ENCODE results near the gene TMEM150A.
A peak's percentile ranks its signal among the peaks of the same experiment; 100 is the strongest.

TMEM150A gene

GRCh38 chr2:85585781-85586105 is 16.8 kb downstream of the TMEM150A start:
- TF ChIP-seq FOXP2 (optimal IDR thresholded peaks at IDR 0.05; ENCODE audit: borderline replicate concordance, extremely low read depth, extremely low read length, insufficient read depth) (no peak), TAF1 (IDR thresholded peaks at IDR 0.05; ENCODE audit: borderline replicate concordance, insufficient read depth, low read length) (no peak), REST (IDR thresholded peaks at IDR 0.05; ENCODE audit: insufficient read depth in 1 of 2, low read depth in 2 of 2, low read length in 2 of 2) (no peak), SIN3A (IDR thresholded peaks at IDR 0.05; ENCODE audit: borderline replicate concordance, insufficient read depth, low read length) (no peak), POLR2AphosphoS5 (IDR thresholded peaks at IDR 0.05; ENCODE audit: low read depth, low read length) (no peak)

GRCh38 chr2:85584857-85585780 is 17.4 kb downstream of the TMEM150A start:
- TF ChIP-seq TAF1 (IDR thresholded peaks at IDR 0.05; ENCODE audit: borderline replicate concordance, insufficient read depth, low read length) (no peak), FOXP2 (optimal IDR thresholded peaks at IDR 0.05; ENCODE audit: borderline replicate concordance, extremely low read depth, extremely low read length, insufficient read depth) (peak; percentile 29), REST (IDR thresholded peaks at IDR 0.05; ENCODE audit: insufficient read depth in 1 of 2, low read depth in 2 of 2, low read length in 2 of 2) (no peak), SIN3A (IDR thresholded peaks at IDR 0.05; ENCODE audit: borderline replicate concordance, insufficient read depth, low read length) (0 out of 2 replicates have a peak, but pooled peaks have one; percentile 25)

DNA sequence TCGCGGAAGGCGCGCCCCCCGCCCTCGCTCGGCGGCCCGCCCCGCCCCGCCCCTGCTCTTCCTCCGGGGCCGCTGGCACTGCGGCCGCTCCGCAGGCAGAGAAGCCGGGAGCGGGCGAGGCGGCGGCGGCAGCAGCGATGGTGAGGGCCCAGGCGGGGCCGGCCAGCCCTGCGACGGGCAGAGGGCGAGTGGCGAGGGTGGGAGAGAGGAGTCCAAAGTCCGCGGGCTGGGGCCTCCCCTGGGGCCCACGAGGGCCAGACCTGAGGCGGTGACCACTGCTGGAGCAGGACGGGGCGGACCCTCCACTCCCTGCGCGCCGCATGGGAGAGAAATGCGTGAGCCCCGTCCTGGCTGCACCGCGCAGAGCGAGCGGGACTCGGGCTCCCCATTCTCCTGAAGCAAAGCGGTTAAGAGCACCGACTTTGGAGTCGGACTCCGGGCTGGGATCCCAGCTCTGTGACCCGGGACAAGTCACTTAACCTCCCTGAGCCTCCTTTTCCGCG is 18.1 kb downstream of the TMEM150A start, which contains the start of gene VAMP5:
Gene VAMP5 (plus strand): TSS at position 78 of the 503 bp plus-strand sequence. CDS start 60 bp downstream, at position 138.
- TF ChIP-seq REST (IDR thresholded peaks at IDR 0.05; ENCODE audit: insufficient read depth in 1 of 2, low read depth in 2 of 2, low read length in 2 of 2) = no peak

DNA sequence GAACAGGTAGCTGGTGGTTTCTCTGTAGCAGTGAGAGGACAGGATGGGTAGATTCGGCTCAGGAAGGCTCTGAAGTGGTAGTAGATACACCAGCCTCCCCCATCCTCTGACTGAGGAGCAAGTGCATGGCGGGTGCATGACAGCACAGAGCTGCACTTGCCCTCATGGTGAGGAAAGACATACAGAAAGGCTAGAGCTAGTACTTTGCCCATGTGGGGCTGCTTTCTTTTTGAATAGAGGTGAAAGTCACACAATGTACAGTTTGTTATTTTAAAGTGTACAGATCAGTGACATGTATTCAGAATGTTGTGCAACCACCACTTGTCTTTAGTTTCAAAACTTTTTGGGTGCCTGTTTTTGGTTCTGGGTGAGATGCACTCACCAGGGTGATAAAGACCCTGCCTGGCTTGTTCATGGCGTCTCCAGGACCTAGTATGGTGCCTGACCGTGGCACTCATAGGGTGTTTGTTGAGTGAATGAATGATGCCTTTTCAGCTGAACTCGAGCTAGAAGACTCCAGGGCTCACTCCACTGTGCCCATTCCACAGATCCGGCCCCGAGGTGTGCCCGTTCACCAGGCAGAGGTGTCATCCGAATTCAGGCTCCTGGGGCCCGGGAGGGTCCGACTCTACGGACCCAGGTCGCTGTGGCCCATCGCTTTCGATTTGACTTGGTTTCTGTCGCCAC is 18.7 kb downstream of the TMEM150A start:
- TF ChIP-seq TAF1 (IDR thresholded peaks at IDR 0.05; ENCODE audit: borderline replicate concordance, insufficient read depth, low read length) = no peak

- TF ChIP-seq POLR2AphosphoS5 (IDR thresholded peaks at IDR 0.05; ENCODE audit: low read depth, low read length) (no peak), FOXP2 (optimal IDR thresholded peaks at IDR 0.05; ENCODE audit: borderline replicate concordance, extremely low read depth, extremely low read length, insufficient read depth) (no peak), TAF1 (IDR thresholded peaks at IDR 0.05; ENCODE audit: borderline replicate concordance, insufficient read depth, low read length) (no peak), SIN3A (IDR thresholded peaks at IDR 0.05; ENCODE audit: borderline replicate concordance, insufficient read depth, low read length) (no peak), REST (IDR thresholded peaks at IDR 0.05; ENCODE audit: insufficient read depth in 1 of 2, low read depth in 2 of 2, low read length in 2 of 2) (no peak)
Observed at GRCh38 chr2:85582492-85582891, 20.0 kb downstream of the TMEM150A start.
